ENCODE data around the gene ACP5.

- TF ChIP-seq, protein P1, sequence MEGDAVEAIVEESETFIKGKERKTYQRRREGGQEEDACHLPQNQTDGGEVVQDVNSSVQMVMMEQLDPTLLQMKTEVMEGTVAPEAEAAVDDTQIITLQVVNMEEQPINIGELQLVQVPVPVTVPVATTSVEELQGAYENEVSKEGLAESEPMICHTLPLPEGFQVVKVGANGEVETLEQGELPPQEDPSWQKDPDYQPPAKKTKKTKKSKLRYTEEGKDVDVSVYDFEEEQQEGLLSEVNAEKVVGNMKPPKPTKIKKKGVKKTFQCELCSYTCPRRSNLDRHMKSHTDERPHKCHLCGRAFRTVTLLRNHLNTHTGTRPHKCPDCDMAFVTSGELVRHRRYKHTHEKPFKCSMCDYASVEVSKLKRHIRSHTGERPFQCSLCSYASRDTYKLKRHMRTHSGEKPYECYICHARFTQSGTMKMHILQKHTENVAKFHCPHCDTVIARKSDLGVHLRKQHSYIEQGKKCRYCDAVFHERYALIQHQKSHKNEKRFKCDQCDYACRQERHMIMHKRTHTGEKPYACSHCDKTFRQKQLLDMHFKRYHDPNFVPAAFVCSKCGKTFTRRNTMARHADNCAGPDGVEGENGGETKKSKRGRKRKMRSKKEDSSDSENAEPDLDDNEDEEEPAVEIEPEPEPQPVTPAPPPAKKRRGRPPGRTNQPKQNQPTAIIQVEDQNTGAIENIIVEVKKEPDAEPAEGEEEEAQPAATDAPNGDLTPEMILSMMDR (IDR thresholded peaks at IDR 0.05), result no peak
- TF ChIP-seq POLR2A (IDR thresholded peaks at IDR 0.05), result no peak
Observed at GRCh38 chr19:11626252-11626651, 48.8 kb upstream of the ACP5 start.
